Measurements from ENCODE around the gene RHOG.

- TF ChIP-seq, protein P1, sequence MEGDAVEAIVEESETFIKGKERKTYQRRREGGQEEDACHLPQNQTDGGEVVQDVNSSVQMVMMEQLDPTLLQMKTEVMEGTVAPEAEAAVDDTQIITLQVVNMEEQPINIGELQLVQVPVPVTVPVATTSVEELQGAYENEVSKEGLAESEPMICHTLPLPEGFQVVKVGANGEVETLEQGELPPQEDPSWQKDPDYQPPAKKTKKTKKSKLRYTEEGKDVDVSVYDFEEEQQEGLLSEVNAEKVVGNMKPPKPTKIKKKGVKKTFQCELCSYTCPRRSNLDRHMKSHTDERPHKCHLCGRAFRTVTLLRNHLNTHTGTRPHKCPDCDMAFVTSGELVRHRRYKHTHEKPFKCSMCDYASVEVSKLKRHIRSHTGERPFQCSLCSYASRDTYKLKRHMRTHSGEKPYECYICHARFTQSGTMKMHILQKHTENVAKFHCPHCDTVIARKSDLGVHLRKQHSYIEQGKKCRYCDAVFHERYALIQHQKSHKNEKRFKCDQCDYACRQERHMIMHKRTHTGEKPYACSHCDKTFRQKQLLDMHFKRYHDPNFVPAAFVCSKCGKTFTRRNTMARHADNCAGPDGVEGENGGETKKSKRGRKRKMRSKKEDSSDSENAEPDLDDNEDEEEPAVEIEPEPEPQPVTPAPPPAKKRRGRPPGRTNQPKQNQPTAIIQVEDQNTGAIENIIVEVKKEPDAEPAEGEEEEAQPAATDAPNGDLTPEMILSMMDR (IDR thresholded peaks at IDR 0.05), result no peak
- no peak for TF ChIP-seq POLR2A (IDR thresholded peaks at IDR 0.05)
Measured at GRCh38 chr11:3816673-3817072, 24.1 kb downstream of the RHOG start.

All from stomach (tissue), 4 donors.